HEK293T (cell line): ENCODE results near the gene BBX.

ENCODE experiments used
- ELF4 ChIP-seq: fragments of 450-650 bp; IDR thresholded peaks from 2 replicates; pipeline ENCODE4 v1.6.1; 2017; ENCODE audit warnings: antibody characterized with exemption
- FOXK2 ChIP-seq: fragments of 450-650 bp; IDR thresholded peaks from 2 replicates; pipeline ENCODE4 v1.6.1; 2016; ENCODE audit warnings: mild to moderate bottlenecking
- SP1 ChIP-seq: fragments of 450-650 bp; IDR thresholded peaks from 2 replicates; pipeline ENCODE4 v1.6.1; 2017

DNA sequence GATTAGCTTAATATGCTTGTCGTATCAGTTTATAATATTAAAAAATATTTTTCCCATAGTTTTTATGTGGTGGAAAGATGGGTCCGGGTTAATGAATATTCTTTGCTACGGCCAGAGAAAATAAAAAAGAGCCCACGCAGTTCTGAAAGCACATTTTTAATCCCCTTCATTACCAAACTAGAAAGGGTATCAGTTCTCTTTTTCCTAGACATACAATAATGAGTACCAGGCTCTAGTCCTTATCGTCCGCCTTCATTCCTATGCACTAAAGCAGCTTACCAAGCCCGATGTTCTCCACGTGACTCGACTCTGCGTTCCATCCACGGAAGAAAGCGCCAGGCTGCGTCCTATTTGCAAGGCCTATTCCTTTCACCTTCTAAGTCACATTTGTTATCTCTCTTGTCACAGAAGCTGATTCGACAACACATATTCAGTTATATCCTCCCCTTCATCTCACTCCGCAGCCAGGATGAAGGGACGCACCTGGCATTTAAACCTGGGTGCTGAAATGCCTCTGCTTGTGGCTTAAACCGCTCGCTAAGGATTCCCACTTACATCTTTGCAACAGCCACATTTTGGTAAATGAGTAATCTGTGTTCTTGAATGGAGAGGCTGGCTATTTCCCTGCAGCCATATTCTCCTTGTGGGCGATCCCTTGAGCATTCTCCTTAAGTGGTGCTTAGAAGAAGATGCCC is 311.1 kb downstream of the BBX start:
- no peak for TF ChIP-seq ELF4
- TF ChIP-seq FOXK2 = no peak
- no peak for TF ChIP-seq SP1
